ENCODE results near the gene FANK1. TPM values are rescaled to one million over a fixed set of nuclear protein-coding genes. Genes with fewer than 3 reads are reported as not detected.
"Not testable (repeated sequence)": the region's sequence is repeated elsewhere in the genome, so short reads cannot be mapped to it uniquely, and the experiment has no call there.

The FANK1 gene
- total RNA-seq, 2 donors from 2014 or later = 1.1 TPM; not detected in 1

DNA sequence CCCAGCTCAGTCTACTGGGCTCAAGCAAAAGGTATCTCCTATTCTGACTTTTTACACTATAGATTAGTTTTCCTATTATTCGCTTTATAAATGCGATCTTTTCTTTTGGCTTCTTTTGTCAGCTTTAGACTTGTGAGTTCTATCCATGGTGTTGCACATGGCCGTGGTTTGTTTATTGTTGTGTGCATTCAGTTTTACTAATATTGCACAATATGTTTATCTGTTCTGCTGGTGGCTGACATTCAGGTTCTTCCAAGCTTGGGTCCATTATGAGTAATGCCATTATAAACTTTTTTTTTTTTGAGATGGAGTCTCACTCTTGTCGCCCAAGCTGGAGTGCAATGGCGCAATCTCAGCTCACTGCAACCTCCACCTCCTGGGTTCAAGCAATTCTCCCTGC, 30.9 kb downstream of the FANK1 start:
- not testable (repeated sequence) for H3K4me1 Mint-ChIP-seq (ENCODE audit: low read depth); H3K9me3 Mint-ChIP-seq; H3K27ac Mint-ChIP-seq; H3K4me3 Mint-ChIP-seq; H3K27me3 Mint-ChIP-seq (ENCODE audit: low read depth); DNase-seq; H3K36me3 Mint-ChIP-seq (ENCODE audit: insufficient read depth in 2 of 2); ATAC-seq (replicated peaks in 1 of 2)

- no peak for DNase-seq
- no peaks in the 10 kb centered on the region for H3K9me3 Mint-ChIP-seq
Measured at GRCh38 chr10:125928928-125929585, 32.7 kb downstream of the FANK1 start.

DNA sequence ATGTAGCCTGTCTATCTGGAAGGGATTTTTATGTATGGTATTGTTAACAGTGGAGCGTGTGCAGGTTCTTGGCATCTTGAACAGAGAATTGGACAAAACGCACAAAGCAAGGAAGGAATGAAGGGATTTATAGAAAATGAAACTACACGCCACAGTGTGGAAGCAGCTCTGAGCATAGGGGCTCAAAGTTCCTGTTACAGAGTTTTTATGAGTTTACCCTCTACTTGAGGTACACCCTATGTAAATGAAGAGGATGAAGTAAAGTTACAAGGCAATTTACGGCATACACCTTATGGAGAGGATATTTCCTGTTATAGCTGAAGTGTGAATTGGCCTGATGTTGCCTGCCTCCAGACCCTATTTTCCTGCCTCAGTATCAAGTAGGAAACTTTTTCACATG, 33.3 kb downstream of the FANK1 start:
- Mint-ChIP-seq H3K27ac (no peak overlapping the region), H3K27me3 (ENCODE audit: low read depth) (peaks cover 27% of the 10 kb centered on the region), H3K9me3 (no peaks in the 10 kb centered on the region), H3K4me3 (no peak overlapping the region), H3K36me3 (ENCODE audit: insufficient read depth in 2 of 2) (no peaks in the 10 kb centered on the region), H3K4me1 (ENCODE audit: low read depth) (no peaks in the 10 kb centered on the region)
- ATAC-seq (replicated peaks in 1 of 2) = no peak
- DNase-seq = no peak

More at GRCh38 chr10:125928928-125929585, 32.7 kb downstream of the FANK1 start:
- ATAC-seq (replicated peaks in 1 of 2) = no peak
- H3K4me1 Mint-ChIP-seq (ENCODE audit: low read depth) = no peaks in the 10 kb centered on the region
- H3K4me3 Mint-ChIP-seq = no peak overlapping the region
- peaks cover 24% of the 10 kb centered on the region for H3K27me3 Mint-ChIP-seq (ENCODE audit: low read depth)
- H3K27ac Mint-ChIP-seq = no peak overlapping the region
- H3K36me3 Mint-ChIP-seq (ENCODE audit: insufficient read depth in 2 of 2) = no peaks in the 10 kb centered on the region

- Mint-ChIP-seq H3K36me3 (ENCODE audit: insufficient read depth in 2 of 2) (no peaks in the 10 kb centered on the region), H3K4me1 (ENCODE audit: low read depth) (no peaks in the 10 kb centered on the region), H3K27ac (no peak overlapping the region), H3K9me3 (no peaks in the 10 kb centered on the region), H3K4me3 (no peak overlapping the region), H3K27me3 (ENCODE audit: low read depth) (peaks cover 34% of the 10 kb centered on the region)
- ATAC-seq (replicated peaks in 1 of 2) = no peak
- DNase-seq = no peak
Measured at GRCh38 chr10:125933693-125934092, 37.3 kb downstream of the FANK1 start.

GRCh38 chr10:125936331-125936730, 40.0 kb downstream of the FANK1 start:
- Mint-ChIP-seq H3K4me3 (no peak overlapping the region), H3K27ac (no peak overlapping the region), H3K4me1 (ENCODE audit: low read depth) (no peaks in the 10 kb centered on the region), H3K27me3 (ENCODE audit: low read depth) (peaks cover 34% of the 10 kb centered on the region), H3K36me3 (ENCODE audit: insufficient read depth in 2 of 2) (no peaks in the 10 kb centered on the region), H3K9me3 (no peaks in the 10 kb centered on the region)
- no peak for DNase-seq
- ATAC-seq (replicated peaks in 1 of 2) = no peak

- Mint-ChIP-seq H3K27ac (no peak overlapping the region), H3K9me3 (peaks cover 2 to 3% of the 10 kb centered on the region in 2 donors), H3K4me3 (no peak overlapping the region), H3K4me1 (ENCODE audit: low read depth) (no peaks in the 10 kb centered on the region), H3K36me3 (ENCODE audit: insufficient read depth in 2 of 2) (no peaks in the 10 kb centered on the region), H3K27me3 (ENCODE audit: low read depth) (no peaks in the 10 kb centered on the region)
- DNase-seq = no peak
- ATAC-seq (replicated peaks in 1 of 2) = no peak
Measured at GRCh38 chr10:125940515-125940914, 44.2 kb downstream of the FANK1 start.

DNA sequence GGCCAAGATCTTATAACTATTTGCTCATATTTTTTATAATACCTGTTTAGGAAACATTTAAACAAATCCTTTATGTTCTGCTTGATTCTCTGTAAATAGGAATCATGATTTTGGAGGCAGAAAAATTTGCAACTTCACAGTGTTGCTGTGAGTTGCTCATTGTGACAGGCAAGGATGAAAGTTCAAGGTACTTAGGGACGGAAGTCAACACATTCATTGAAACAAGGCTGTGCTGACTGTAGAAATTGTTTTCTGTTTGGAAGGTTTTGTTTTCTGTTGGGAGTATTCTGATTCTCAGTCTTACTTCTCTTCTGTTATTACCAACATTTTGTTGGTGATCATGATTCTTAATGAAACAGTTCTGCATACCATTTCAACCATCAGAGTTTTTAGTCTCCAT, 54.9 kb downstream of the FANK1 start:
- H3K9me3 Mint-ChIP-seq = peaks cover 5 to 13% of the 10 kb centered on the region in 2 donors
- no peak for DNase-seq
- ATAC-seq (replicated peaks in 1 of 2) = no peak
- no peaks in the 10 kb centered on the region for H3K27me3 Mint-ChIP-seq (ENCODE audit: low read depth)
- H3K4me3 Mint-ChIP-seq = no peak overlapping the region
- H3K27ac Mint-ChIP-seq = no peak overlapping the region
- H3K36me3 Mint-ChIP-seq (ENCODE audit: insufficient read depth in 2 of 2) = peaks cover 4 to 7% of the 10 kb centered on the region in 2 donors
- no peaks in the 10 kb centered on the region for H3K4me1 Mint-ChIP-seq (ENCODE audit: low read depth)

- ATAC-seq (replicated peaks in 1 of 2) (no peak), DNase-seq (no peak)
- Mint-ChIP-seq H3K4me1 (ENCODE audit: low read depth) (no peaks in the 10 kb centered on the region), H3K9me3 (peaks cover 5 to 13% of the 10 kb centered on the region in 2 donors), H3K36me3 (ENCODE audit: insufficient read depth in 2 of 2) (peaks cover 4 to 8% of the 10 kb centered on the region in 2 donors), H3K4me3 (no peak overlapping the region), H3K27ac (no peak overlapping the region), H3K27me3 (ENCODE audit: low read depth) (no peaks in the 10 kb centered on the region)
Measured at GRCh38 chr10:125953778-125954385, 57.5 kb downstream of the FANK1 start.

- ATAC-seq (replicated peaks in 1 of 2) (no peak), DNase-seq (no peak)
- Mint-ChIP-seq H3K4me3 (no peak overlapping the region), H3K27me3 (ENCODE audit: low read depth) (no peaks in the 10 kb centered on the region), H3K27ac (no peak overlapping the region), H3K4me1 (ENCODE audit: low read depth) (no peaks in the 10 kb centered on the region), H3K9me3 (peaks cover 5 to 13% of the 10 kb centered on the region in 2 donors), H3K36me3 (ENCODE audit: insufficient read depth in 2 of 2) (peaks cover 4 to 8% of the 10 kb centered on the region in 2 donors)
Measured at GRCh38 chr10:125955766-125956165, 59.4 kb downstream of the FANK1 start.

DNA sequence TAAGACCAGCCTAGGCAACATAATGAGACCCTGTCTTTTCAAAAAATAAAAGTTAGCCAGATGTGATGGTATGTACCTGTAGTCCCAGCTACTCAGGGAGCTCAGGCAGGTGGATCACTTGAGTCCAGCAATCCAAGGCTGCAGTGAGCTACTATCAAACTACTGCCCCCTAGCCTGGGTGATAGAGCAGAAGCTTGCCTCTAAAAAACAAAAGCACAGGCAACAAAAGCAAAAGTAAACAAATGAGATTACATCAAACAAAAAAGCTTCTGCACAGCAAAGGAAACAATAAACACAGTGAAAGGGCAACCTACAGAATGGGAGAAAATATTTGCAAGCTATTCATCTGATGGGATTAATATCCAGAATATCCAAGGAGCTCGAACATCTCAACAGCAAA, 65.4 kb downstream of the FANK1 start:
- DNase-seq = no peak
- ATAC-seq (replicated peaks in 1 of 2) = no peak
- Mint-ChIP-seq H3K27me3 (ENCODE audit: low read depth) (peaks cover 7% of the 10 kb centered on the region), H3K4me3 (no peak overlapping the region), H3K4me1 (ENCODE audit: low read depth) (no peaks in the 10 kb centered on the region), H3K9me3 (no peaks in the 10 kb centered on the region), H3K36me3 (ENCODE audit: insufficient read depth in 2 of 2) (no peaks in the 10 kb centered on the region), H3K27ac (no peak overlapping the region)

DNA sequence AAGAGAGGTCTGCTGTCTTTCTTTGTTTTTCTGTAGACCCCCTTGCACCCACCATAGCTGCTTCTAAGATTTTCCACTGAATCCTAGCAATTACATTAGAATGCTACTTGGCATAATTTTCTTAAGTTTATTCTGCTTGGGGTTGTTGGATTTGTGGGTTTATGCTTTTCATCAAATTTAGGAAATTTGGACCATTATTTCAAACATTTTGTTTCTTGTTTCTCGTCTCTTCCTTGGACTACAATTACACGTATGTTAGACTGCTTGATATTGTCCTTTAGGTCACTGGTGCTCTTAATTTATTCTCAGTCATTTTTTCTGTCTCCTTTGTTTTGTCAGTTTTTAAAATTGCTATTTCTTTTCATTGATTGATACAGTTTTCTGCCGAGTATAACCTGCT, 65.8 kb downstream of the FANK1 start:
- DNase-seq = no peak

GRCh38 chr10:125964558-125964957, 68.2 kb downstream of the FANK1 start:
- DNase-seq = no peak
- Mint-ChIP-seq H3K9me3 (no peaks in the 10 kb centered on the region), H3K36me3 (ENCODE audit: insufficient read depth in 2 of 2) (no peaks in the 10 kb centered on the region), H3K4me3 (no peak overlapping the region), H3K27me3 (ENCODE audit: low read depth) (peaks cover 7% of the 10 kb centered on the region), H3K27ac (no peak overlapping the region), H3K4me1 (ENCODE audit: low read depth) (no peaks in the 10 kb centered on the region)
- no peak for ATAC-seq (replicated peaks in 1 of 2)

More for the DNA sequence above, 65.8 kb downstream of the FANK1 start:
- H3K9me3 Mint-ChIP-seq = no peaks in the 10 kb centered on the region
- H3K27ac Mint-ChIP-seq = no peak overlapping the region
- no peaks in the 10 kb centered on the region for H3K36me3 Mint-ChIP-seq (ENCODE audit: insufficient read depth in 2 of 2)
- no peak for ATAC-seq (replicated peaks in 1 of 2)
- H3K27me3 Mint-ChIP-seq (ENCODE audit: low read depth) = peaks cover 7% of the 10 kb centered on the region
- no peak overlapping the region for H3K4me3 Mint-ChIP-seq
- H3K4me1 Mint-ChIP-seq (ENCODE audit: low read depth) = no peaks in the 10 kb centered on the region

GRCh38 chr10:125967533-125967932, 71.2 kb downstream of the FANK1 start:
- no peak for DNase-seq
- H3K27me3 Mint-ChIP-seq (ENCODE audit: low read depth) = peaks cover 7% of the 10 kb centered on the region
- peaks cover 0 to 2% of the 10 kb centered on the region in 2 donors for H3K9me3 Mint-ChIP-seq
- H3K36me3 Mint-ChIP-seq (ENCODE audit: insufficient read depth in 2 of 2) = no peaks in the 10 kb centered on the region
- no peak overlapping the region for H3K4me3 Mint-ChIP-seq
- no peak for ATAC-seq (replicated peaks in 1 of 2)
- no peak overlapping the region for H3K27ac Mint-ChIP-seq
- H3K4me1 Mint-ChIP-seq (ENCODE audit: low read depth) = no peaks in the 10 kb centered on the region
